Parathyroid adenoma (tissue), 2 donors: ENCODE measurements around the gene LCE3C.

Source experiments
- H2AFZ ChIP-seq: fragments of 300-600 bp; sonication (generic); one replicate; pipeline ENCODE4 v1.7.0; 2017; ENCODE audit warnings: antibody characterized with exemption, mild to moderate bottlenecking
- H3K27ac ChIP-seq: fragments of 300-600 bp; sonication (generic); one replicate; pipeline ENCODE4 v1.7.0; 2017
- H3K27me3 ChIP-seq: fragments of 300-600 bp; sonication (generic); one replicate; pipeline ENCODE4 v1.7.0; 2017; ENCODE audit warnings: low read length; ENCODE audit not compliant: control insufficient read depth, insufficient read depth
- H3K36me3 ChIP-seq: fragments of 300-600 bp; sonication (generic); one replicate; pipeline ENCODE4 v1.7.0; 2017; ENCODE audit warnings: low read length; ENCODE audit not compliant: control insufficient read depth, insufficient read depth
- H3K4me1 ChIP-seq: fragments of 300-600 bp; sonication (generic); one replicate; pipeline ENCODE4 v1.7.0; 2017; ENCODE audit warnings: control low read depth
- H3K4me2 ChIP-seq: fragments of 300-600 bp; sonication (generic); one replicate; pipeline ENCODE4 v1.7.0; 2017; ENCODE audit warnings: low read length
- H3K4me3 ChIP-seq: fragments of 300-600 bp; sonication (generic); one replicate; pipeline ENCODE4 v1.7.0; 2017; ENCODE audit warnings: low read depth, low read length
- H3K79me2 ChIP-seq: fragments of 300-600 bp; sonication (generic); one replicate; pipeline ENCODE4 v1.7.0; 2017; ENCODE audit warnings: control low read depth
- H3K9ac ChIP-seq: fragments of 300-600 bp; sonication (generic); one replicate; pipeline ENCODE4 v1.7.0; 2017; ENCODE audit warnings: mild to moderate bottlenecking
- H3K9me3 ChIP-seq: fragments of 300-600 bp; sonication (generic); one replicate; pipeline ENCODE4 v1.7.0; 2017; ENCODE audit warnings: low read length; ENCODE audit not compliant: control insufficient read depth
- CTCF ChIP-seq: fragments of 300-600 bp; sonication (generic); IDR thresholded peaks from one replicate; pipeline ENCODE4 v1.7.0; 2017; ENCODE audit warnings: antibody characterized with exemption, mild to moderate bottlenecking
- donor health status: primary hyperparathyroidism.

The LCE3C gene

DNA sequence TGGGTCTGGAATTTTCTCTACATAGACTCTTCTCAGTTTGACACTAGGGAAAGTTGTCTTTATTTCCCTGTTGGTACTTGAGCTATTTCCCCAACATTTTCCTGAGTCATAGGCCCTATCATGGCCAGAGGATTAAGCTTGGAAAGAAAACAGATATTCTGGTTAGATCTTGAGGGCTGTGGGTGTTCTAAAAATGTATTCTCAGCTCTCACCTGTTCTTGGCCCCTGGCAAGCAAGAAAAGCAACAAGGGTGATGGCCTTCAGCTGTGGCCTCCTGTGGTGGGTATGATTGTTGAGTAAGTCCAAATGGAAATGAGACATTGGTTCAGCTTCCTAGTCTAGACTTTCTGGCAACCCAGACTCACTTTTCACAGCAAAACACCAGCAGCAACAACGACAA lies 40.3 kb downstream of the LCE3C start:
- H2AFZ ChIP-seq = no peak overlapping the region
- H3K4me3 ChIP-seq = no peak overlapping the region
- no peak overlapping the region for H3K27ac ChIP-seq
- no peaks in the 10 kb centered on the region for H3K4me1 ChIP-seq
- no peaks in the 10 kb centered on the region for H3K9me3 ChIP-seq
- no peak overlapping the region for H3K9ac ChIP-seq
- no peak for TF ChIP-seq CTCF
- no peaks in the 10 kb centered on the region for H3K79me2 ChIP-seq
- H3K36me3 ChIP-seq = no peaks in the 10 kb centered on the region
- no peaks in the 10 kb centered on the region for H3K27me3 ChIP-seq
- no peak overlapping the region for H3K4me2 ChIP-seq

GRCh38 chr1:152643945-152644344 lies 43.9 kb downstream of the LCE3C start:
- H3K79me2 ChIP-seq = no peaks in the 10 kb centered on the region
- no peak overlapping the region for H3K9ac ChIP-seq
- no peaks in the 10 kb centered on the region for H3K4me1 ChIP-seq
- no peak overlapping the region for H3K4me2 ChIP-seq
- no peak for TF ChIP-seq CTCF
- H2AFZ ChIP-seq = no peak overlapping the region
- no peak overlapping the region for H3K4me3 ChIP-seq
- H3K9me3 ChIP-seq = no peaks in the 10 kb centered on the region
- no peaks in the 10 kb centered on the region for H3K36me3 ChIP-seq
- H3K27me3 ChIP-seq = no peaks in the 10 kb centered on the region
- H3K27ac ChIP-seq = no peak overlapping the region

GRCh38 chr1:152645146-152645545 lies 45.1 kb downstream of the LCE3C start:
- H3K27me3 ChIP-seq = no peaks in the 10 kb centered on the region
- H3K27ac ChIP-seq = no peak overlapping the region
- no peaks in the 10 kb centered on the region for H3K36me3 ChIP-seq
- TF ChIP-seq CTCF = no peak
- H3K79me2 ChIP-seq = no peaks in the 10 kb centered on the region
- no peak overlapping the region for H3K4me2 ChIP-seq
- no peaks in the 10 kb centered on the region for H3K4me1 ChIP-seq
- no peaks in the 10 kb centered on the region for H3K9me3 ChIP-seq
- H3K4me3 ChIP-seq = no peak overlapping the region
- no peak overlapping the region for H3K9ac ChIP-seq
- no peak overlapping the region for H2AFZ ChIP-seq

GRCh38 chr1:152646656-152647055 lies 46.6 kb downstream of the LCE3C start:
- no peak overlapping the region for H3K27ac ChIP-seq
- no peaks in the 10 kb centered on the region for H3K27me3 ChIP-seq
- H3K4me3 ChIP-seq = no peak overlapping the region
- no peak for TF ChIP-seq CTCF
- H3K9ac ChIP-seq = no peak overlapping the region
- no peak overlapping the region for H2AFZ ChIP-seq
- no peaks in the 10 kb centered on the region for H3K4me1 ChIP-seq
- H3K4me2 ChIP-seq = no peak overlapping the region
- no peaks in the 10 kb centered on the region for H3K9me3 ChIP-seq
- H3K36me3 ChIP-seq = no peaks in the 10 kb centered on the region
- no peaks in the 10 kb centered on the region for H3K79me2 ChIP-seq
